Measurements from ENCODE around the gene KIAA0513. TPM values are rescaled to one million over a fixed set of nuclear protein-coding genes. Genes with fewer than 3 reads are reported as not detected.

The KIAA0513 gene
- total and polyA plus RNA-seq, 10 of the 15 experiments (the other 5 are each of a cell fraction or from before 2014, with no cell fraction given): 0.14 to 5.8 (median 2.0) TPM

- TF ChIP-seq CUX1 (IDR thresholded peaks at IDR 0.05; ENCODE audit: insufficient replicate concordance, low read depth, low read length): no peak
- no peak for TF ChIP-seq PAX8 (IDR thresholded peaks at IDR 0.05)
- TF ChIP-seq POU2F2 (IDR thresholded peaks at IDR 0.05; ENCODE audit: borderline replicate concordance, low read depth, low read length): no peak
Observed at GRCh38 chr16:85003076-85003475, 24.5 kb upstream of the KIAA0513 start (continued).

GRCh38 chr16:85003725-85004586 is 23.6 kb upstream of the KIAA0513 start:
- POLR2A ChIA-PET: no interaction called here
- TF ChIP-seq NRF1 (conservative IDR thresholded peaks at IDR 0.05; ENCODE audit: low read depth, low read length): no peak
- TF ChIP-seq BCL3 (IDR thresholded peaks at IDR 0.05; ENCODE audit: borderline replicate concordance, insufficient read depth, low read depth, low read length, poor library complexity, severe bottlenecking): no peak
- no peak for TF ChIP-seq ZBED1 (IDR thresholded peaks at IDR 0.05; ENCODE audit: borderline replicate concordance)
- TF ChIP-seq KAT2A (conservative IDR thresholded peaks at IDR 0.05; ENCODE audit: control insufficient read depth, low read depth, low read length): no peak
- no peak for TF ChIP-seq E4F1 (IDR thresholded peaks at IDR 0.05; ENCODE audit: borderline replicate concordance, partially characterized antibody)
- TF ChIP-seq CREM (IDR thresholded peaks at IDR 0.05; ENCODE audit: low read depth): no peak
- no peak for TF ChIP-seq NFIC (IDR thresholded peaks at IDR 0.05; ENCODE audit: low read depth, low read length)
- no peak for TF ChIP-seq RCOR1 (conservative IDR thresholded peaks at IDR 0.05; ENCODE audit: low read depth, low read length)
- no peak for TF ChIP-seq MTA2 (IDR thresholded peaks at IDR 0.05; ENCODE audit: low read depth)

More at GRCh38 chr16:85003725-85004586, 23.6 kb upstream of the KIAA0513 start:
- ChIA-PET SMC1A (ENCODE audit: uncharacterized antibody, unreplicated experiment) (interaction anchor here (0.6 kb wide), 2 partner anchors 101 to 926 kb away, joined by 3 read pairs; no protein-coding TSS in a partner anchor), RAD21 (ENCODE audit: unreplicated experiment) (no interaction called here), CTCF (interaction anchor here (1.0 kb wide), 1 partner anchor 33 kb away, joined by 3 read pairs; no protein-coding TSS in a partner anchor)
- Histone ChIP-seq H3K9me3 (replicated peaks; ENCODE audit: control insufficient read depth, insufficient read depth, low read length) (no peaks in the 10 kb centered on the region), H3K4me1 (ENCODE audit: control insufficient read depth, insufficient read depth, low read length) (peaks cover 3% of the 10 kb centered on the region), H3K27ac (ENCODE audit: control insufficient read depth, insufficient read depth) (no peak overlapping the region), H4K20me1 (ENCODE audit: control insufficient read depth, insufficient read depth) (no peaks in the 10 kb centered on the region; the same call in 1 of the 2 replicates), H2AFZ (ENCODE audit: control insufficient read depth, low read depth, low read length) (no peak overlapping the region), H3K4me2 (ENCODE audit: control insufficient read depth, insufficient read depth) (no peak overlapping the region), H3K36me3 (ENCODE audit: control insufficient read depth in 2 of 2, insufficient read depth in 2 of 2, low read length in 1 of 2) (no peaks in the 10 kb centered on the region; a peak in 1 of 4 replicates), H3K4me3 (no peak overlapping the region), H3K79me2 (ENCODE audit: control insufficient read depth, insufficient read depth, low read length) (peaks cover 59% of the 10 kb centered on the region), H3K27me3 (replicated peaks in 1 of 2; ENCODE audit: control insufficient read depth in 2 of 2, insufficient read depth in 2 of 2, low read length in 1 of 2) (no peaks in the 10 kb centered on the region), H3K9ac (ENCODE audit: control insufficient read depth, insufficient read depth, low read length) (no peak overlapping the region)
- no peak for FAIRE-seq
- BruUV-seq (replicated peaks): no TSS peak
- in situ Hi-C loops (cut with MboI) (no loop called here), intact Hi-C loops (cut with micrococcal nuclease; ENCODE audit: unreplicated experiment) (no loop called here)
- WGBS (ENCODE audit: insufficient coverage, insufficient replicate concordance, low lambda C conversion rate, missing lambda C conversion rate): 81% methylated on average over 16 of the region's 16 CpGs
- ATAC-seq: no peak
- no peak for DNase-seq (ENCODE audit: low read depth, low spot score)

Data from GM12878 (cell line).